Neural cell (in vitro differentiated cells): ENCODE results near the gene CABLES1.

Experiments used
- EP300 ChIP-seq: fragments of 450-650 bp; conservative IDR thresholded peaks from 2 replicates; pipeline ENCODE4 v1.6.1; 2014; ENCODE audit warnings: antibody characterized with exemption, mild to moderate bottlenecking, moderate library complexity; ENCODE audit not compliant: poor library complexity, severe bottlenecking
- EZH2 ChIP-seq: fragments of 200-600, 300-800 bp; shearing (Covaris generic), sonication (generic); IDR thresholded peaks from 2 replicates; pipeline ENCODE4 v1.6.1; 2014; ENCODE audit warnings: antibody characterized with exemption, low read length, borderline replicate concordance, mild to moderate bottlenecking; ENCODE audit not compliant: insufficient read depth, poor library complexity, severe bottlenecking
- POLR2AphosphoS5 ChIP-seq: IDR thresholded peaks from 2 replicates; pipeline ENCODE4 v1.6.1; 2012
- SMC3 ChIP-seq: fragments of 450-650 bp; conservative IDR thresholded peaks from 2 replicates; pipeline ENCODE4 v1.6.1; 2014; ENCODE audit warnings: antibody characterized with exemption, mild to moderate bottlenecking, moderate library complexity; ENCODE audit not compliant: poor library complexity
- TAF1 ChIP-seq: IDR thresholded peaks from 2 replicates; pipeline ENCODE4 v1.6.1; 2012; ENCODE audit warnings: low read depth
- TF ChIP-seq, protein P1 (sequence below): fragments of 450-650 bp; IDR thresholded peaks from 2 replicates; pipeline ENCODE4 v1.5.1; 2014; ENCODE audit warnings: antibody characterized with exemption, mild to moderate bottlenecking, moderate library complexity; ENCODE audit not compliant: poor library complexity, severe bottlenecking
- TF ChIP-seq, protein P2 (sequence below): IDR thresholded peaks from 2 replicates; pipeline ENCODE4 v1.6.1; 2012; ENCODE audit warnings: borderline replicate concordance

DNA sequence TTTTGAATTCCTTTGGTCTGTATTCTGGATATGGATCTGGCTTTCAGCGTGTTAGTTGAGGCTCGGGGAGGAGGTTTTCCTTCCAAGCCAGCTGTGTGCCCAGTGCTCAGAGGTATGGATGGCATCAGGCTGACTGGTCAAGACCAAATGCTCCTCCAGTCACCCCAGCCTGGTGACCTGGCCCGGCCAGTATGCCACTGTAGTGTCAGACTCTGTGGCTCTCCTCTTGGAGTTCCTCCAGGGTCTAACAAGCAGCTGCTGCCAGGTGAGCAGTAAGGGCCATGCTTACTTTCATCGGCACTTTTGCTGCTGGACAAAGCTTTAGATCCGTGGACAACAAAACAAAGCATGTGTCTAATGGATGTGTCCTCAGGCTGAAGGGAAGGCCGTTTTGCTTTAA is 44.1 kb downstream of the CABLES1 start:
- no peak for TF ChIP-seq EP300
- TF ChIP-seq, protein P1, sequence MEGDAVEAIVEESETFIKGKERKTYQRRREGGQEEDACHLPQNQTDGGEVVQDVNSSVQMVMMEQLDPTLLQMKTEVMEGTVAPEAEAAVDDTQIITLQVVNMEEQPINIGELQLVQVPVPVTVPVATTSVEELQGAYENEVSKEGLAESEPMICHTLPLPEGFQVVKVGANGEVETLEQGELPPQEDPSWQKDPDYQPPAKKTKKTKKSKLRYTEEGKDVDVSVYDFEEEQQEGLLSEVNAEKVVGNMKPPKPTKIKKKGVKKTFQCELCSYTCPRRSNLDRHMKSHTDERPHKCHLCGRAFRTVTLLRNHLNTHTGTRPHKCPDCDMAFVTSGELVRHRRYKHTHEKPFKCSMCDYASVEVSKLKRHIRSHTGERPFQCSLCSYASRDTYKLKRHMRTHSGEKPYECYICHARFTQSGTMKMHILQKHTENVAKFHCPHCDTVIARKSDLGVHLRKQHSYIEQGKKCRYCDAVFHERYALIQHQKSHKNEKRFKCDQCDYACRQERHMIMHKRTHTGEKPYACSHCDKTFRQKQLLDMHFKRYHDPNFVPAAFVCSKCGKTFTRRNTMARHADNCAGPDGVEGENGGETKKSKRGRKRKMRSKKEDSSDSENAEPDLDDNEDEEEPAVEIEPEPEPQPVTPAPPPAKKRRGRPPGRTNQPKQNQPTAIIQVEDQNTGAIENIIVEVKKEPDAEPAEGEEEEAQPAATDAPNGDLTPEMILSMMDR: no peak
- no peak for TF ChIP-seq POLR2AphosphoS5
- TF ChIP-seq, protein P2, sequence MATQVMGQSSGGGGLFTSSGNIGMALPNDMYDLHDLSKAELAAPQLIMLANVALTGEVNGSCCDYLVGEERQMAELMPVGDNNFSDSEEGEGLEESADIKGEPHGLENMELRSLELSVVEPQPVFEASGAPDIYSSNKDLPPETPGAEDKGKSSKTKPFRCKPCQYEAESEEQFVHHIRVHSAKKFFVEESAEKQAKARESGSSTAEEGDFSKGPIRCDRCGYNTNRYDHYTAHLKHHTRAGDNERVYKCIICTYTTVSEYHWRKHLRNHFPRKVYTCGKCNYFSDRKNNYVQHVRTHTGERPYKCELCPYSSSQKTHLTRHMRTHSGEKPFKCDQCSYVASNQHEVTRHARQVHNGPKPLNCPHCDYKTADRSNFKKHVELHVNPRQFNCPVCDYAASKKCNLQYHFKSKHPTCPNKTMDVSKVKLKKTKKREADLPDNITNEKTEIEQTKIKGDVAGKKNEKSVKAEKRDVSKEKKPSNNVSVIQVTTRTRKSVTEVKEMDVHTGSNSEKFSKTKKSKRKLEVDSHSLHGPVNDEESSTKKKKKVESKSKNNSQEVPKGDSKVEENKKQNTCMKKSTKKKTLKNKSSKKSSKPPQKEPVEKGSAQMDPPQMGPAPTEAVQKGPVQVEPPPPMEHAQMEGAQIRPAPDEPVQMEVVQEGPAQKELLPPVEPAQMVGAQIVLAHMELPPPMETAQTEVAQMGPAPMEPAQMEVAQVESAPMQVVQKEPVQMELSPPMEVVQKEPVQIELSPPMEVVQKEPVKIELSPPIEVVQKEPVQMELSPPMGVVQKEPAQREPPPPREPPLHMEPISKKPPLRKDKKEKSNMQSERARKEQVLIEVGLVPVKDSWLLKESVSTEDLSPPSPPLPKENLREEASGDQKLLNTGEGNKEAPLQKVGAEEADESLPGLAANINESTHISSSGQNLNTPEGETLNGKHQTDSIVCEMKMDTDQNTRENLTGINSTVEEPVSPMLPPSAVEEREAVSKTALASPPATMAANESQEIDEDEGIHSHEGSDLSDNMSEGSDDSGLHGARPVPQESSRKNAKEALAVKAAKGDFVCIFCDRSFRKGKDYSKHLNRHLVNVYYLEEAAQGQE: no peak
- no peak for TF ChIP-seq TAF1
- no peak for TF ChIP-seq EZH2
- TF ChIP-seq SMC3: no peak
